Liver (tissue), 3 donors: ENCODE data around the gene WNT8B.
A peak's percentile ranks its signal among the peaks of the same experiment; 100 is the strongest.

ENCODE experiments used
- EGR1 ChIP-seq, 2 donors: IDR thresholded peaks; 2 replicates each; pipeline ENCODE4 v1.6.1; 2016 to 2018; ENCODE audit warnings: antibody characterized with exemption in 2 of 2, low read depth in 2 of 2
- FOXA1 ChIP-seq: IDR thresholded peaks from 2 replicates; pipeline ENCODE4 v1.6.1; 2016; ENCODE audit warnings: antibody characterized with exemption
- JUND ChIP-seq, 2 donors: IDR thresholded peaks; 2 replicates each; pipeline ENCODE4 v1.6.1; 2016; ENCODE audit warnings: antibody characterized with exemption in 2 of 2
- RXRA ChIP-seq, 2 donors: IDR thresholded peaks; 2 replicates each; pipeline ENCODE4 v1.6.1; 2017 to 2018; ENCODE audit warnings: antibody characterized with exemption in 2 of 2, mild to moderate bottlenecking in 1 of 2
- TAF1 ChIP-seq: conservative IDR thresholded peaks from 2 replicates; pipeline ENCODE4 v1.6.1; 2016; ENCODE audit warnings: antibody characterized with exemption, mild to moderate bottlenecking
- YY1 ChIP-seq: IDR thresholded peaks from 2 replicates; pipeline ENCODE4 v1.6.1; 2016; ENCODE audit warnings: antibody characterized with exemption, mild to moderate bottlenecking
- TF ChIP-seq, protein P1 (sequence below): fragments of 150-350 bp; IDR thresholded peaks from 2 replicates; pipeline ENCODE4 v1.5.1; 2017; ENCODE audit warnings: improper control_type of control experiment, low read depth, low read length; ENCODE audit not compliant: missing input control
- TF ChIP-seq, protein P2 (sequence below): IDR thresholded peaks from 2 replicates; pipeline ENCODE4 v1.6.1; 2016; ENCODE audit warnings: antibody characterized with exemption, mild to moderate bottlenecking
- donor health status: healthy.
- donor health status: healthy.

DNA sequence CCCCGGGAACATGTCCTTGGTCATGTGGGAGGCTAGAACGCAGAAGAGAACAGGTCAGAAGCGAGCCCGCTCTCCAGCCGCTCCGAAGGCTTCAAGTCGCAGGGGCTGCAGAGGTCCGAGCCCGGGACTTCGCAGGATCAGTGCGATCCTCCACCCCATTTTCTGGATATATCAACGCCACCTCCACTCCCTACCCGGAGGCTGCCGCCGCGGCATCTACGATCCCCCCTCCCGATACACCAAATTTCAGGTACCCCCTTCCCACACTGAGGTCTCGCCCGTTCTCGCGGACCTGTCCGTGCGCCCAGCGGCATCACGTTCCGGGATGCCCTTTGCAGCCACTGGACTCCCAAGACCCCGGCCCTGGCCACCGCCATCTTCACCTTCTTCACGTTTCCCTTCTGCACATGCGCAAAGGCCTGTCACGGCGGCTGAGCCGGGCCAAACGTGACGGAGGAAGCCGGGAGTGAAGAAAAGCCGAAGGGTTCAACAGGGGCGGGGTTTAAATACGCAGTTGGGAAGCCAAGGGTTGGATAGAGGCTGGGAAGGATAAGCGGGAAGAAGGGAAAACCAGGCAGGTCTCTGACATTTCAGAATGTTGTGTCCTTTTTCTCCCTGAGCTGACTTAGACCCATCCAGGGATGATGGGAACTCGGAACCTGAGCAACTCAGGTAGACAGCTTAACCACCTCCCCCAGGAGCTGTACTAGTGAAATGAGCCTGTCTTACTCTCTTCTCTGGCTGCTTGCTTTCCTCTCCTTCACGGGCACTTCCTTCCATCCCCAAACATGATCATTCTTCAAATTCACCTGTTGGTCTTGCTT, 66.9 kb downstream of the WNT8B start, which contains the start of gene NDUFB8:
- TF ChIP-seq, protein P1, sequence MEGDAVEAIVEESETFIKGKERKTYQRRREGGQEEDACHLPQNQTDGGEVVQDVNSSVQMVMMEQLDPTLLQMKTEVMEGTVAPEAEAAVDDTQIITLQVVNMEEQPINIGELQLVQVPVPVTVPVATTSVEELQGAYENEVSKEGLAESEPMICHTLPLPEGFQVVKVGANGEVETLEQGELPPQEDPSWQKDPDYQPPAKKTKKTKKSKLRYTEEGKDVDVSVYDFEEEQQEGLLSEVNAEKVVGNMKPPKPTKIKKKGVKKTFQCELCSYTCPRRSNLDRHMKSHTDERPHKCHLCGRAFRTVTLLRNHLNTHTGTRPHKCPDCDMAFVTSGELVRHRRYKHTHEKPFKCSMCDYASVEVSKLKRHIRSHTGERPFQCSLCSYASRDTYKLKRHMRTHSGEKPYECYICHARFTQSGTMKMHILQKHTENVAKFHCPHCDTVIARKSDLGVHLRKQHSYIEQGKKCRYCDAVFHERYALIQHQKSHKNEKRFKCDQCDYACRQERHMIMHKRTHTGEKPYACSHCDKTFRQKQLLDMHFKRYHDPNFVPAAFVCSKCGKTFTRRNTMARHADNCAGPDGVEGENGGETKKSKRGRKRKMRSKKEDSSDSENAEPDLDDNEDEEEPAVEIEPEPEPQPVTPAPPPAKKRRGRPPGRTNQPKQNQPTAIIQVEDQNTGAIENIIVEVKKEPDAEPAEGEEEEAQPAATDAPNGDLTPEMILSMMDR = no peak
- TF ChIP-seq RXRA (IDR thresholded peaks at IDR 0.05) (peak; percentile 53 to 57), JUND (IDR thresholded peaks at IDR 0.05) (no peak), YY1 (peak; percentile 99), TAF1 (no peak), FOXA1 (no peak), EGR1 (IDR thresholded peaks at IDR 0.05; ENCODE audit: low read depth in 2 of 2) (no peak)
- TF ChIP-seq, protein P2, sequence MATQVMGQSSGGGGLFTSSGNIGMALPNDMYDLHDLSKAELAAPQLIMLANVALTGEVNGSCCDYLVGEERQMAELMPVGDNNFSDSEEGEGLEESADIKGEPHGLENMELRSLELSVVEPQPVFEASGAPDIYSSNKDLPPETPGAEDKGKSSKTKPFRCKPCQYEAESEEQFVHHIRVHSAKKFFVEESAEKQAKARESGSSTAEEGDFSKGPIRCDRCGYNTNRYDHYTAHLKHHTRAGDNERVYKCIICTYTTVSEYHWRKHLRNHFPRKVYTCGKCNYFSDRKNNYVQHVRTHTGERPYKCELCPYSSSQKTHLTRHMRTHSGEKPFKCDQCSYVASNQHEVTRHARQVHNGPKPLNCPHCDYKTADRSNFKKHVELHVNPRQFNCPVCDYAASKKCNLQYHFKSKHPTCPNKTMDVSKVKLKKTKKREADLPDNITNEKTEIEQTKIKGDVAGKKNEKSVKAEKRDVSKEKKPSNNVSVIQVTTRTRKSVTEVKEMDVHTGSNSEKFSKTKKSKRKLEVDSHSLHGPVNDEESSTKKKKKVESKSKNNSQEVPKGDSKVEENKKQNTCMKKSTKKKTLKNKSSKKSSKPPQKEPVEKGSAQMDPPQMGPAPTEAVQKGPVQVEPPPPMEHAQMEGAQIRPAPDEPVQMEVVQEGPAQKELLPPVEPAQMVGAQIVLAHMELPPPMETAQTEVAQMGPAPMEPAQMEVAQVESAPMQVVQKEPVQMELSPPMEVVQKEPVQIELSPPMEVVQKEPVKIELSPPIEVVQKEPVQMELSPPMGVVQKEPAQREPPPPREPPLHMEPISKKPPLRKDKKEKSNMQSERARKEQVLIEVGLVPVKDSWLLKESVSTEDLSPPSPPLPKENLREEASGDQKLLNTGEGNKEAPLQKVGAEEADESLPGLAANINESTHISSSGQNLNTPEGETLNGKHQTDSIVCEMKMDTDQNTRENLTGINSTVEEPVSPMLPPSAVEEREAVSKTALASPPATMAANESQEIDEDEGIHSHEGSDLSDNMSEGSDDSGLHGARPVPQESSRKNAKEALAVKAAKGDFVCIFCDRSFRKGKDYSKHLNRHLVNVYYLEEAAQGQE = peak; percentile 41
